22Rv1 (cell line): ENCODE results near the gene ACTR3.

Source experiments
- H3K27ac ChIP-seq: fragments of 450-650 bp; 2 replicates; pipeline ENCODE4 v1.5.1; 2017
- ZFX ChIP-seq: fragments of 450-650 bp; IDR thresholded peaks from 2 replicates; pipeline ENCODE4 v1.6.1; 2017; ENCODE audit warnings: antibody characterized with exemption, borderline replicate concordance
- TF ChIP-seq, protein P1 (sequence below): fragments of 450-650 bp; IDR thresholded peaks from 2 replicates; pipeline ENCODE4 v1.5.1; 2017; ENCODE audit warnings: mild to moderate bottlenecking

The ACTR3 gene

DNA sequence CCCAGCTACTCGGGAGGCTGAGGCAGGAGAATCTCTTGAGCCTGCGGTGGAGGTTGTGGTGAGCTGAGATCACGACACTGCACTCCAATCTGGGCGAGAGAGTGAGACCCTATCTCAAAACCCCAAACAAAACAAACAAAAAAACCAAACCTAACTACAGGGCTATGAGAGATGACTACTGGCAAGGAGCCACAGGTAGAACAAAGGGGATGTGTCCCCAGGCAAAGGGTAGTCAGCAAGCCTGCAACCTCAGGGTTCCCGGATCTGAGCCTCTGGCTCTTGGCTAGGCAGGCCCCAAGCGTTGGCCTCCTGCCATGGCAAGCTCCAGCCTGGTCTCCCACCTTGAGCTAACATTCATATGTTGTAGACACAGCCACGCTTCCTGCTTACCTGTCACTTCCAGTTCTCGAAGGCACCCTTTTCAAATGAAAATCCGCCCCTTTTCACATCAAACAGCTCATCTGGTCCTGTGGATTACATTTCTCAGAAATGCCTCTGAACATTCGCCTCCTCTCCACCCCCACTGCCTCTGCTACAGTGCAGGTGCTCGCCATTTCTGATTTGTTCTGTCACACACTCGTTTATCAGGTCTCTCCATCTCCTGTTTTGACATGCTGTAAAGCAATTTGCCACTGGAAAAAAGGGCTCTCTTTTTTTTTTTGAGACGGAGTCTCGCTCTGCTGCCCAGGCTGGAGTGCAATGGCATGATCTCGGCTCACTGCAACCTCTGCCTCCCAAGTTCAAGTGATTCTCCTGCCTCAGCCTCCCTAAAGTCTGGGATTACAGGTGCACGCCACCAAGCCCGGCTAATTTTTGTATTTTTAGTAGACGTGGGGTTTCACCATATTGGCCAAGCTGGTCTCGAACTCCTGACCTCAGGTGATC, 13.1 kb upstream of the ACTR3 start:
- no peak overlapping the region for H3K27ac ChIP-seq

DNA sequence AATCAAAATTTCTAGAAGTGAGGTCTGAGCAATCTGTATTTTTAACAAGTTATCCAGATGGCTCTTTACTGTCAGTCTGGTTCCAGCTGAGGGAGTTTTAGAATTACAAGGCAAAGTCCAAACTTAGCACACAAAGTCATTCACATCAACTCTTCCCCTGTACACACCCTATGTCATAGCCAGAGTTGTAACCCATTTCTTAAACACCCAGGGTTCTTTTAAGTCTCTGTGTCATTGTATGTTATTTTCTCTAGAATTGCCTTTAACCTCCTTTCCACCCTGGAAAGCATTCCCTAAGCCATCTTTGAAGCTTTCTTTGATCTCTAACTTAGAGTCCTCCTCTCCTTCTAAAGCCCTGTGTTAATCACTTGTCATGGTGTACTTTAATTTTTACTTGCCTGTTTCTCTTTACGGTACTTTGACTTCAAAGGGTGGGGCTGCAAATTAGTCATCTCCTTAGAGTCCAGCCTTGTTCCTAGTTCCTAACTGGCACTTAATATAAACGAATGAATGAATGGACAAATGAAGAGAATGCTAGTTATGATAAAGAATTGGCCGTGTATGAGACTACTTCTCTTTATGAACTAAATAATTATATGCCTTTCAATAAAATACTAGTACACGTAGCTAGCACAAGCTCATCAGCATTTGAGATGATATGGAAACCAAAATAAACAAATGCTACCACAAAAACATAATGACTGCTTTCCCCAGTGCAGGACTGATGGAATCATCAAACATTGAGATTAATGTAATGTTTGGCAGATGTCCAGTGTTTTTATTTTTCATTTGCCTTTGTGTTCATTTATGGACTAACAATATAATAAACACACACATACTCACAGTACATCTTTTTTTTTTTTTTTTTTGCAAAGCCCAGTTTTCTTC, 11.9 kb upstream of the ACTR3 start:
- no peak overlapping the region for H3K27ac ChIP-seq
- TF ChIP-seq, protein P1, sequence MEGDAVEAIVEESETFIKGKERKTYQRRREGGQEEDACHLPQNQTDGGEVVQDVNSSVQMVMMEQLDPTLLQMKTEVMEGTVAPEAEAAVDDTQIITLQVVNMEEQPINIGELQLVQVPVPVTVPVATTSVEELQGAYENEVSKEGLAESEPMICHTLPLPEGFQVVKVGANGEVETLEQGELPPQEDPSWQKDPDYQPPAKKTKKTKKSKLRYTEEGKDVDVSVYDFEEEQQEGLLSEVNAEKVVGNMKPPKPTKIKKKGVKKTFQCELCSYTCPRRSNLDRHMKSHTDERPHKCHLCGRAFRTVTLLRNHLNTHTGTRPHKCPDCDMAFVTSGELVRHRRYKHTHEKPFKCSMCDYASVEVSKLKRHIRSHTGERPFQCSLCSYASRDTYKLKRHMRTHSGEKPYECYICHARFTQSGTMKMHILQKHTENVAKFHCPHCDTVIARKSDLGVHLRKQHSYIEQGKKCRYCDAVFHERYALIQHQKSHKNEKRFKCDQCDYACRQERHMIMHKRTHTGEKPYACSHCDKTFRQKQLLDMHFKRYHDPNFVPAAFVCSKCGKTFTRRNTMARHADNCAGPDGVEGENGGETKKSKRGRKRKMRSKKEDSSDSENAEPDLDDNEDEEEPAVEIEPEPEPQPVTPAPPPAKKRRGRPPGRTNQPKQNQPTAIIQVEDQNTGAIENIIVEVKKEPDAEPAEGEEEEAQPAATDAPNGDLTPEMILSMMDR = no peak
- no peak for TF ChIP-seq ZFX

More for the DNA sequence above, 13.1 kb upstream of the ACTR3 start:
- TF ChIP-seq ZFX = no peak
- TF ChIP-seq, protein P1 = no peak

DNA sequence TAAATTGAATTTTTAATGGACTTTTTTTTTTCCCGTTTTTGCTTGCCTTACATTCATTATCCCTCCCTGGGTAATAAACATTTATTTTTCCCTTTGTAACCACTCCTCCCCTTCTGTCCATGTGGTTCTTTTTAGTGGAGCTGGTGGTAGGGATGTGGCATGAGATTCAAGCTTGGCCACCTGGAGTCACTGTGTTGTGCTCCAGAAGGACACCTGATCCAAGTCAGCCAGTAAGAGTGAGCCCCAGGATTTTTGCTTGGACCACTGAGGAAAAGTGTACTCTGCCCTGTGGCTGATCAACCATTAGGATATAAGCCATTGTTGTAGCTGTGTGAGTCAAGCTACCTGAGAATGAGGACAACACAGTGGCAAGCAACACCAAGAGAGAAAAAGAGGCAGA, 11.1 kb upstream of the ACTR3 start:
- TF ChIP-seq, protein P1 = no peak
- TF ChIP-seq ZFX = no peak
- no peak overlapping the region for H3K27ac ChIP-seq

DNA sequence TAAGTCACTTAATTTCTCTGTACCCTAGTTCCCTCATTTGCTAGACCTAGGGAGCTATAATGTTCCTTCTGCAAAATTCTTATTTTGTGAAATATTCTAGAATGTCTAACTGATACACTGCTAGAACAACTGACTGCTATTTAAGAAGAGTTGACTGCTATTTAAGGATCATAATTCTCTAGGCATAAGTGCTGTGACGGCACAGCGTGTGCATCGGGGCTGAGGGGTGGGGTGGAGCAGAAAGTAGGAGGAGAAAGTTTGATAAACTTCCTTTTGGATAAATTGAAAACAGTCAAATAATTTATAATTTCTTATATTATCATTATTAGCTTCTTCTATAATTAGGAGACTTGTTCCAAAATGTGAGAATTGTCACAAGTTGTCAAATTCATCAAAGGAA, 10.4 kb upstream of the ACTR3 start:
- TF ChIP-seq, protein P1 = no peak
- TF ChIP-seq ZFX = no peak
- no peak overlapping the region for H3K27ac ChIP-seq

DNA sequence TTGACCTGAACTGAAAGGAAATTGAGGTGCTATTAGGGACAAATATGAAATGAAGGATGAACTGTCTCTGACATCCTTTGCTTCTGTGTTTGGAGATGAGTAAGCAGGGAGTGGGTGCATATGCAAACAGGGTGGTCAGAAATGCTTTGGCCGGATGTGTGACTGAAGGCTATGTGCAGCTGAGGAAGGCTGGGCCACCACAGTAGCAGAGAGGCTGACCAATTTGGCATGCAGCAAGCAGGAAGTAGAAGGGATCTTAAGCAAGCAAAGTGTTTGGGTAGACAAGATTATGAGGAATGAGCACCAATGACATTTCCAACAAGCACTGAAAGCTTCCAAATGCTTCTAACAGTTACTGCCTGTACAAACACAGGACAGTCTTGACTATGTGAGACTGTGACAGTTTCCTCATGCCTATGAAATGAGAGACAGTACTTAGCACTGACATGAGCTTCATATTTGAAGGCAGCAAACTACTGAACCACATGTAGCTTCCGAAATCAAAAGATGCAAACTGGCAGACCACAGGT, 3.3 kb upstream of the ACTR3 start:
- H3K27ac ChIP-seq = no peak overlapping the region
- TF ChIP-seq, protein P1 = no peak

DNA sequence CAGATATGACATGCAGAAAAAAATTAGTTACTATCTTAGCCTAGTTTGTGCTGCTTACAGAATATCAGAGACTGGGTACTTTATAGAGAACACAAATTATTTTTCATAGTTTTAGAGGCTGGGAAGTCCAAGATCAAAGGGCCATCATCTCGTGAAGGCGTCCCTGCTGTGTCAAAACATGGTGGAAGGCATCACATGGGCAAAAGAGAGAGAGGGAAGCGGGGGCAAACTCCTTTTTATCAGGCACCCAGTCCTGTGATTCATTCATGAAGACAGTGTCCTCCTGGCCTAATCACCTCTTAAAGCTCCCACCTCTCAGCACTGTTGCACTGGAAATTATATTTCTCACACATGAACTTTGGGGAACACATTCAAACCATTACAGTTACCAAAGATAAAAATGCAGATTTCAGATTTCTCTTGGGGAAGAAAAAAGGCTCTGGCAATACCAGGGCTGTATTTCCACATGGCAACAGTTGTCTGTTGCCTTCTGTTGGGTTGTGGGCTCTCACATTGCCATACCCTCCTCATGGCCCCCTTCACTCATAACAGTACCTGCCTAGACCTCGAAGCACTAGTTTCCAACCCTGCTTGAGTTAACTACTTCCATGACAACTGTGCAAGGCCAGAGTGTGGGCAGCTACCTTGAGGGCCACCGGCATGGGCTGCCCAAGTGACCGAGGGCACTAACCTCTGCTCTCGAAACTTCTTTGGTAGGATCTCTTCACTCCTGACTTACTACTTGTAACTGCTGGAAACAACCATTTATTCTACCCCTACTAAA, 2.7 kb upstream of the ACTR3 start:
- TF ChIP-seq, protein P1 = no peak
- no peak for TF ChIP-seq ZFX

More for the DNA sequence above, 2.7 kb upstream of the ACTR3 start:
- no peak overlapping the region for H3K27ac ChIP-seq
